CD14-positive monocyte (primary cell): ENCODE measurements around the gene ZEB2. TPM values are rescaled to one million over a fixed set of nuclear protein-coding genes. Genes with fewer than 3 reads are reported as not detected.

ENCODE experiments used
- DNase-seq, 3 donors: peaks; one replicate each; pipeline ENCODE4 v3.0.0-alpha.2; 2011 to 2022
- H2AFZ ChIP-seq: 2 replicates; pipeline ENCODE4 v1.6.0; 2012; ENCODE audit warnings: mild to moderate bottlenecking, low read depth, low read length, inconsistent platforms; ENCODE audit not compliant: insufficient read depth, poor library complexity, severe bottlenecking
- H3K27ac ChIP-seq, 2 donors: 1 replicate in 1 of 2; 2 replicates in 1 of 2; pipeline ENCODE4 v1.5.1; 2012 to 2013; ENCODE audit warnings: low read length in 2 of 2, control low read depth in 1 of 2, inconsistent platforms in 1 of 2, low read depth in 1 of 2, mild to moderate bottlenecking in 1 of 2
- H3K27me3 ChIP-seq, 2 donors: one replicate each; pipeline versions ENCODE4 v1.6.0 to v1.6.1; 2011 to 2013; ENCODE audit warnings: low read length in 2 of 2; ENCODE audit not compliant: control insufficient read depth in 2 of 2, insufficient read depth in 2 of 2
- H3K36me3 ChIP-seq, 2 donors: replicated peaks in 1 of 2; 1 replicate in 1 of 2; 2 replicates in 1 of 2; pipeline versions ENCODE4 v1.5.1 to v1.6.1; 2012 to 2013; ENCODE audit warnings: low read length in 2 of 2, control low read depth in 1 of 2, inconsistent platforms in 1 of 2, mild to moderate bottlenecking in 1 of 2; ENCODE audit not compliant: insufficient read depth in 2 of 2, control insufficient read depth in 1 of 2
- H3K4me1 ChIP-seq, 2 donors: 1 replicate in 1 of 2; 2 replicates in 1 of 2; pipeline versions ENCODE4 v1.5.1 to v1.6.1; 2012 to 2013; ENCODE audit warnings: low read length in 2 of 2, control low read depth in 1 of 2, inconsistent platforms in 1 of 2, mild to moderate bottlenecking in 1 of 2, moderate library complexity in 1 of 2; ENCODE audit not compliant: insufficient read depth in 2 of 2, control insufficient read depth in 1 of 2
- H3K4me2 ChIP-seq: replicated peaks from 2 replicates; pipeline ENCODE3; 2012; ENCODE audit warnings: low read length, moderate library complexity, mild to moderate bottlenecking; ENCODE audit not compliant: poor library complexity, severe bottlenecking; ENCODE audit errors: extremely low read depth
- H3K4me3 ChIP-seq, 3 experiments: fragments of 200-600 bp in 1 of 3; sonication (generic) in 1 of 3; replicated peaks in 1 of 3; 1 replicate in 2 of 3; 2 replicates in 1 of 3; pipeline ENCODE4 v1.5.1; 2011 to 2013; ENCODE audit warnings: low read length in 3 of 3, mild to moderate bottlenecking in 3 of 3, control low read depth in 2 of 3, low read depth in 2 of 3, inconsistent platforms in 1 of 3, moderate library complexity in 1 of 3
- H3K79me2 ChIP-seq: 2 replicates; pipeline ENCODE4 v1.6.0; 2012; ENCODE audit warnings: mild to moderate bottlenecking, control low read depth, inconsistent platforms, low read length, moderate library complexity; ENCODE audit not compliant: insufficient read depth
- H3K9ac ChIP-seq: 2 replicates; pipeline ENCODE4 v1.6.0; 2017; ENCODE audit warnings: low read length, mild to moderate bottlenecking; ENCODE audit not compliant: insufficient read depth, poor library complexity, severe bottlenecking
- H3K9me3 ChIP-seq, 2 donors: replicated peaks in 1 of 2; 1 replicate in 1 of 2; 2 replicates in 1 of 2; pipeline versions ENCODE4 v1.5.1 to v1.6.1; 2012 to 2013; ENCODE audit warnings: low read length in 2 of 2, control low read depth in 1 of 2; ENCODE audit not compliant: control insufficient read depth in 1 of 2, insufficient read depth in 1 of 2
- H4K20me1 ChIP-seq: 2 replicates; pipeline ENCODE4 v1.6.0; 2012; ENCODE audit warnings: mild to moderate bottlenecking, low read length, control low read depth, moderate library complexity; ENCODE audit not compliant: insufficient read depth
- H3K27ac Mint-ChIP-seq, 7 donors: one replicate each; pipeline ENCODE4 v1.8.0; 2020; ENCODE audit warnings: mild to moderate bottlenecking in 7 of 7, mixed read lengths in 7 of 7, moderate library complexity in 6 of 7, inconsistent platforms in 2 of 7
- H3K27me3 Mint-ChIP-seq, 3 donors: one replicate each; pipeline ENCODE4 v1.8.0; 2021 to 2022; ENCODE audit warnings: low read depth in 3 of 3, mild to moderate bottlenecking in 3 of 3, mixed read lengths in 3 of 3, moderate library complexity in 3 of 3, inconsistent platforms in 1 of 3
- H3K36me3 Mint-ChIP-seq, 2 donors: one replicate each; pipeline ENCODE4 v1.8.0; 2020; ENCODE audit warnings: mixed read lengths in 2 of 2, inconsistent platforms in 1 of 2, mild to moderate bottlenecking in 1 of 2
- H3K4me1 Mint-ChIP-seq: one replicate; pipeline ENCODE4 v1.8.0; 2020; ENCODE audit warnings: mild to moderate bottlenecking, mixed read lengths
- H3K4me3 Mint-ChIP-seq, 2 donors: one replicate each; pipeline ENCODE4 v1.8.0; 2020; ENCODE audit warnings: mild to moderate bottlenecking in 2 of 2, mixed read lengths in 2 of 2, moderate library complexity in 1 of 2
- H3K9me3 Mint-ChIP-seq, 7 donors: one replicate each; pipeline ENCODE4 v1.8.0; 2020 to 2022; ENCODE audit warnings: mixed read lengths in 7 of 7, mild to moderate bottlenecking in 6 of 7, moderate library complexity in 6 of 7, inconsistent platforms in 2 of 7
- CTCF ChIP-seq: fragments of 200-600 bp; IDR thresholded peaks from one replicate; pipeline ENCODE4 v1.8.0; 2022; ENCODE audit warnings: antibody characterized with exemption, mild to moderate bottlenecking
- WGBS: methylation state at CpG from one replicate; pipeline ENCODE4 v1.1.5; 2013; ENCODE audit warnings: missing lambda C conversion rate; ENCODE audit not compliant: insufficient coverage; 5-methylcytosine and 5-hydroxymethylcytosine counted together
- intact Hi-C, 2 donors: fragments of 100-400 bp; cut with micrococcal nuclease; formaldehyde crosslinking; loops; one replicate each; pipeline versions ENCODE4 v1.15.0 to v1.15.1; 2023
- polyA plus RNA-seq, 3 donors: library from polyadenylated mRNA; depleted of rRNA in 1 of 3; unstranded in 2 of 3; stranded (reverse) in 1 of 3; fragments of 300-500 nt in 2 of 3; fragments of >200 nt in 1 of 3; fragmentation: Illumina TruSeq in 2 of 3; gene quantifications; 1 replicate in 2 of 3; 2 replicates in 1 of 3; pipeline ENCODE4 v1.2.3, GENCODE V29; 2012 to 2021

The ZEB2 gene
- polyA plus RNA-seq, 3 donors = 76.8 to 325 (median 93.8) TPM

- peaks cover 45% of the 10 kb centered on the region for H3K4me1 Mint-ChIP-seq
- peaks cover 83 to 87% of the 10 kb centered on the region in 2 donors for H3K36me3 ChIP-seq
- 80% methylated on average over 2 of the region's 7 CpGs for WGBS
Measured at GRCh38 chr2:144411473-144411872, 108.4 kb downstream of the ZEB2 start.

GRCh38 chr2:144409241-144409640 lies 110.7 kb downstream of the ZEB2 start:
- Histone ChIP-seq H3K4me1 (peaks cover 20 to 42% of the 10 kb centered on the region in 2 donors), H4K20me1 (peaks cover 99% of the 10 kb centered on the region), H3K4me2 (no peak overlapping the region), H3K27ac (peak overlapping the region in 1 of 2 donors; percentile 54), H3K9ac (no peak overlapping the region), H3K9me3 (no peaks in the 10 kb centered on the region), H2AFZ (no peak overlapping the region), H3K36me3 (peaks cover 89 to 96% of the 10 kb centered on the region in 2 donors), H3K27me3 (no peaks in the 10 kb centered on the region), H3K4me3 (no peak overlapping the region), H3K79me2 (peaks cover 99% of the 10 kb centered on the region)
- H3K4me1 Mint-ChIP-seq = peaks cover 33% of the 10 kb centered on the region
- H3K9me3 Mint-ChIP-seq = no peaks in the 10 kb centered on the region
- peak overlapping the region in 6 of 7 donors; percentile 3 to 74 (median 42) for H3K27ac Mint-ChIP-seq
- intact Hi-C loops = no loop called here
- H3K36me3 Mint-ChIP-seq = peaks cover 76 to 95% of the 10 kb centered on the region in 2 donors
- peaks cover 0 to 1% (median 0%) of the 10 kb centered on the region in 3 donors for H3K27me3 Mint-ChIP-seq
- no peak for DNase-seq
- no peak overlapping the region for H3K4me3 Mint-ChIP-seq
- TF ChIP-seq CTCF = no peak

More at GRCh38 chr2:144411473-144411872, 108.4 kb downstream of the ZEB2 start:
- peaks cover 0 to 3% (median 0%) of the 10 kb centered on the region in 3 donors for H3K27me3 Mint-ChIP-seq
- Histone ChIP-seq H3K9ac (no peak overlapping the region), H3K4me3 (no peak overlapping the region), H3K27me3 (no peaks in the 10 kb centered on the region), H4K20me1 (peaks cover 98% of the 10 kb centered on the region), H2AFZ (no peak overlapping the region), H3K4me2 (no peak overlapping the region), H3K9me3 (no peaks in the 10 kb centered on the region), H3K4me1 (peaks cover 42 to 59% of the 10 kb centered on the region in 2 donors), H3K79me2 (peaks cover 97% of the 10 kb centered on the region), H3K27ac (peak overlapping the region; percentile 7 to 52)
- no peak for DNase-seq
- H3K4me3 Mint-ChIP-seq = no peak overlapping the region
- peak overlapping the region; percentile 79 to 98 (median 92) for H3K27ac Mint-ChIP-seq
- H3K9me3 Mint-ChIP-seq = no peaks in the 10 kb centered on the region
- no peak for TF ChIP-seq CTCF
- intact Hi-C loops = no loop called here
- H3K36me3 Mint-ChIP-seq = peaks cover 70 to 95% of the 10 kb centered on the region in 2 donors
